ENCODE data around the gene FYB2. TPM values are rescaled to one million over a fixed set of nuclear protein-coding genes. Genes with fewer than 3 reads are reported as not detected.

Gene FYB2
- total RNA-seq, 1 donor from 2014 or later = not detected

DNA sequence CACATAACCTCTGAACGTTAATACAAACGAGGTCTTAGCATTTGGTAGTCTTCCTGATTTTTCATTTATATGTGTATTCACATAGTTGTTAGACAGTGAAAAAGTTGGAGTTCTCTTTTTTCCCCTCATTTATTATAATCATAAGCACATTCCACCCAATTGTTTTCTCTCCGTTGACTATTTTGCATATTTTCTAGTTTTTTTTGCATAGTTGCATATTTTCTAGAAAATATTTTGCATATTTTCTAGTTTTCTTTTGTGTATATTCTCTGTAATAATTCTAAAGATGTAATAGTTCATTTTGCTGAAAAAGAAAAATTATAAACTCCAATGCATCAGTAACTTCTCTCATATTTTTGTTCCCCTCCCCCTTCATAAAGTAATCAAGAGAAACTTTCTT is 47.5 kb downstream of the FYB2 start:
- no peaks in the 10 kb centered on the region for H3K36me3 Mint-ChIP-seq (ENCODE audit: unreplicated experiment)
- H3K27ac Mint-ChIP-seq (ENCODE audit: unreplicated experiment) = no peak overlapping the region
- no peaks in the 10 kb centered on the region for H3K9me3 Mint-ChIP-seq (ENCODE audit: unreplicated experiment)
- no peak for DNase-seq
- no peaks in the 10 kb centered on the region for H3K27me3 Mint-ChIP-seq (ENCODE audit: unreplicated experiment)
- H3K4me1 Mint-ChIP-seq (ENCODE audit: low read depth, unreplicated experiment) = no peaks in the 10 kb centered on the region
- no peak overlapping the region for H3K4me3 Mint-ChIP-seq (ENCODE audit: unreplicated experiment)
- TF ChIP-seq, protein P1, sequence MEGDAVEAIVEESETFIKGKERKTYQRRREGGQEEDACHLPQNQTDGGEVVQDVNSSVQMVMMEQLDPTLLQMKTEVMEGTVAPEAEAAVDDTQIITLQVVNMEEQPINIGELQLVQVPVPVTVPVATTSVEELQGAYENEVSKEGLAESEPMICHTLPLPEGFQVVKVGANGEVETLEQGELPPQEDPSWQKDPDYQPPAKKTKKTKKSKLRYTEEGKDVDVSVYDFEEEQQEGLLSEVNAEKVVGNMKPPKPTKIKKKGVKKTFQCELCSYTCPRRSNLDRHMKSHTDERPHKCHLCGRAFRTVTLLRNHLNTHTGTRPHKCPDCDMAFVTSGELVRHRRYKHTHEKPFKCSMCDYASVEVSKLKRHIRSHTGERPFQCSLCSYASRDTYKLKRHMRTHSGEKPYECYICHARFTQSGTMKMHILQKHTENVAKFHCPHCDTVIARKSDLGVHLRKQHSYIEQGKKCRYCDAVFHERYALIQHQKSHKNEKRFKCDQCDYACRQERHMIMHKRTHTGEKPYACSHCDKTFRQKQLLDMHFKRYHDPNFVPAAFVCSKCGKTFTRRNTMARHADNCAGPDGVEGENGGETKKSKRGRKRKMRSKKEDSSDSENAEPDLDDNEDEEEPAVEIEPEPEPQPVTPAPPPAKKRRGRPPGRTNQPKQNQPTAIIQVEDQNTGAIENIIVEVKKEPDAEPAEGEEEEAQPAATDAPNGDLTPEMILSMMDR (IDR thresholded peaks at IDR 0.05; ENCODE audit: partially characterized antibody, unreplicated experiment) = no peak

DNA sequence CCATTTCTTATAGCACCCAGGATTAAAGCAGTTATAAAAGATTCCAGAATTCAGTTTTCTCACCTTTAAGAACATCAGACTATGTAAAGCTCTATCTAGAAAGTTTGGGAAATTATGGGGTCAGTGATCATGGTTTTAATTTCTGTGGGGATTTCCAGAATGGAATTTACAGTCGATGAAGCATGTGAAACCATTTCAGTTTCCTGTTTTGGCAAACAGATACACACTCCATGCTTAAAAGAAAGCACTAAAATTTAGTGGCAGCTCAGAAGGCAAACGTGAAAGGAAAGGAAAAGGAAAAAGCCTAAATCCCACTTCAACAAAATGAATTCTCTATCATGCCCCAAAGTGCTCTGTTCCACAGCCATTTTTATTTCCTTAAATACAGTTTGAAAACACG is 60.4 kb downstream of the FYB2 start:
- TF ChIP-seq, protein P1 (IDR thresholded peaks at IDR 0.05; ENCODE audit: partially characterized antibody, unreplicated experiment) = no peak
- Mint-ChIP-seq H3K4me3 (ENCODE audit: unreplicated experiment) (no peak overlapping the region), H3K9me3 (ENCODE audit: unreplicated experiment) (no peaks in the 10 kb centered on the region), H3K36me3 (ENCODE audit: unreplicated experiment) (no peaks in the 10 kb centered on the region), H3K4me1 (ENCODE audit: low read depth, unreplicated experiment) (no peaks in the 10 kb centered on the region), H3K27me3 (ENCODE audit: unreplicated experiment) (no peaks in the 10 kb centered on the region), H3K27ac (ENCODE audit: unreplicated experiment) (no peak overlapping the region)
- no peak for DNase-seq

DNA sequence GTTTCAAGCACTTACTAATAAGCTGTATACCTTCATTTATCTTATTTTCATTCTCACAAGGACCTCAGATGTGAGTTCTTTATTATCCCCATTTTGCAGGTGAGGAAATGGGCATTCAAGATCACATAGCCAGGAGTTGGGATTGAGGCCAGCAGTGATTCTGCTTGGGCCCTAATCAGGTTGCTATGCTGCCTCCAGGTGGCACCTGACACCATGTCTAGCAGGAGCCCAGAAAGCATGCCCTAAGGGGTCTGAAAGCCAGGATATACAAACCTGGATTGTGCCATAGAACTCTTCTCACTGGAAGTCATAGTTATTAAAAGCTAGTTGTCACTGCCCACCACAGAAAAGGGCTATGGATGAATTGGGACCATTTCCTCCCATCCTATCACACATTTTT is 61.1 kb downstream of the FYB2 start:
- no peak for DNase-seq
- Mint-ChIP-seq H3K9me3 (ENCODE audit: unreplicated experiment) (no peaks in the 10 kb centered on the region), H3K4me1 (ENCODE audit: low read depth, unreplicated experiment) (no peaks in the 10 kb centered on the region), H3K36me3 (ENCODE audit: unreplicated experiment) (no peaks in the 10 kb centered on the region), H3K27ac (ENCODE audit: unreplicated experiment) (no peak overlapping the region), H3K27me3 (ENCODE audit: unreplicated experiment) (no peaks in the 10 kb centered on the region), H3K4me3 (ENCODE audit: unreplicated experiment) (no peak overlapping the region)
- TF ChIP-seq, protein P1 (IDR thresholded peaks at IDR 0.05; ENCODE audit: partially characterized antibody, unreplicated experiment) = no peak

DNA sequence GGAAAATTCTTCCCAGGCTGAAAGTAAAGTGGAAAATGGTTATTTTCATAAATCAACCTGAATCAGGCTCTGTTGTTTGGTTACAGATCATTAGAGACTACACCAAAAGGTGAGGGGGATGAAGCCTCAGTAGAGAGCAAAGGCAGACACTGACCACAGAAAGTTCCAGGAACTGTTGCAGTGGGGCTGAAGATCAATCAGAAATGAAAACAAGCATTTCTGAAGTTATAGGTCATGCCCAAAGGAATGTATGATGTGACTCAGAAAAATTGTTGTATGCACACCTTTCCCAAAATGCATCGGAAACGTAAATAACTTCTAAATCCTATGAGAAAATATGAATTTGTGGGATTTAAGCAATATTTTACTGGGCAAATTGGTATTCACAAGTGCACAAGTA is 63.3 kb downstream of the FYB2 start:
- TF ChIP-seq, protein P1 (IDR thresholded peaks at IDR 0.05; ENCODE audit: partially characterized antibody, unreplicated experiment) = no peak
- Mint-ChIP-seq H3K27me3 (ENCODE audit: unreplicated experiment) (no peaks in the 10 kb centered on the region), H3K4me1 (ENCODE audit: low read depth, unreplicated experiment) (no peaks in the 10 kb centered on the region), H3K9me3 (ENCODE audit: unreplicated experiment) (no peaks in the 10 kb centered on the region), H3K27ac (ENCODE audit: unreplicated experiment) (no peak overlapping the region), H3K4me3 (ENCODE audit: unreplicated experiment) (no peak overlapping the region), H3K36me3 (ENCODE audit: unreplicated experiment) (no peaks in the 10 kb centered on the region)
- no peak for DNase-seq

DNA sequence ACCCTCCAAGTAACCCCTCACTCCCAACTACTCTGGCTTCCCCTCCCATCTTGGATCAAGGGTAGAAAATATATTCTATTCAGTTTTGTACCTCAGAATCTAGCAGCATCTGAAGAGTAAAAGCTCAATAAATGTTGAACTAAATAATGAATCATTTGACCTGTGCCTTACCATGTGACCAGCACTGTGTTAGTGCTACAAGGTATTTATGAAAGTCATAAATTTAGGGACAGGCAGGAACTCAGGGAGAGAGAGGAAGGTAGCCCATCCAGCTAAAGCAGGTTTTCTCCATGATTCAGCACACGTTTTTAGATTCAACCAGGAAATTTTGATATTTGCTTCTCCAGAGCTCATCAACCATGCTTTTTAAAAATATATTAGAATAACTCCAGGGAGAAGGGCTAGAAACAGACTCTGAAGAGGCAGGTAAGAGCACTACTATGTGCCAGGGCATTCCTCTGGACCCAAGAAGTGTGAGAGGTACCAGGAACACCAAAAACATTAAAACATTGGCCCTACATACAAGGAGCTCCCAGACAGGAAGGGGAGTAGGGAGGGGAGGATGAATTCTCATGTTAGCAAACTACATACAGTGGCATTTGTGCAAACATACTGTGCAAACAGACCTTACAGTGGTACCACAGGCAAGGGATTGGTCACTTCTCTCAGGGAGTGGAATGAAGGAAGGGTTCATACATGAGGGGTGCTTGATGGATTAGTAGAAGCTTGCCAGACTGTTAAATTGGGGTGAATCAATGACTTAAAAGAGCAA is 64.3 kb downstream of the FYB2 start:
- no peaks in the 10 kb centered on the region for H3K36me3 Mint-ChIP-seq (ENCODE audit: unreplicated experiment)
- no peaks in the 10 kb centered on the region for H3K27me3 Mint-ChIP-seq (ENCODE audit: unreplicated experiment)

More for the DNA sequence above, 64.3 kb downstream of the FYB2 start:
- Mint-ChIP-seq H3K4me1 (ENCODE audit: low read depth, unreplicated experiment) (no peaks in the 10 kb centered on the region), H3K4me3 (ENCODE audit: unreplicated experiment) (no peak overlapping the region), H3K27ac (ENCODE audit: unreplicated experiment) (no peak overlapping the region), H3K9me3 (ENCODE audit: unreplicated experiment) (no peaks in the 10 kb centered on the region)
- TF ChIP-seq, protein P1 (IDR thresholded peaks at IDR 0.05; ENCODE audit: partially characterized antibody, unreplicated experiment) = no peak
- no peak for DNase-seq

Data from glutamatergic neuron (in vitro differentiated cells).